ENCODE measurements around the gene CPN2.

CPN2 gene

DNA sequence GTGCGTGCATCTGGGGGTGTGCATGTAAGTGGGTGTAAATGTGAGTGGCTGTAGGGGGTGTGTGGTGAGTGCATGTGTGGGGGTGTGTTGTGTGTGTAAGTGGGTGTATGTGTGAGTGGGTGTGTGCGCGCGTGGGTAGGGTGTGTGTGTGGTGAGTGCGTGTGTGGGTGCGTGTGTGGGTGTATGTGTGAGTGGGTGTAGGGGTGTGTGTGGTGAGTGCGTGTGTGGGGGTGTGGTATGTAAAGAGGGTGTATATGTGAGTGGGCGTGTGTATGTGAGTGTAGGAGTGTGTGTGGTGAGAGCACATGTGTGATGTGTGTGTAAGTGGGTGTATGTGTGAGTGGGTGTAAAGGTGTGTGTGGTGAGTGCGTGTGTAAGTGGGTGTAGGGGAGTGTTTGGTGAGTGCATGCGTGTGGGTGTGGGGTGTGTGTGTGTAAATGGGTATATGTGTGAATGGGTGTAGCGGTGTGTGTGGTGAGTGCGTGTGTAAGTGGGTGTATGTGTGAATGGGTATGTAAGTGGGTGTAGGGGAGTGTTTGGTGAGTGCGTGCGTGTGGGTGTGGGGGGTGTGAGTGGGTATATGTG lies 916 bp upstream of the CPN2 start:
- Histone ChIP-seq H3K36me3 (ENCODE audit: control insufficient read depth, insufficient read depth, low read length, severe bottlenecking) (no peaks in the 10 kb centered on the region), H3K9ac (ENCODE audit: low read length) (no peak overlapping the region), H3K9me3 (ENCODE audit: control insufficient read depth, low read length) (no peaks in the 10 kb centered on the region), H3K4me3 (ENCODE audit: low read length) (no peak overlapping the region), H3K4me1 (ENCODE audit: control insufficient read depth, insufficient read depth, low read length) (peaks cover 3% of the 10 kb centered on the region), H3K27me3 (replicated peaks; ENCODE audit: control insufficient read depth, insufficient read depth, low read length) (no peaks in the 10 kb centered on the region)
- no peak for DNase-seq (ENCODE audit: low read depth)

DNA sequence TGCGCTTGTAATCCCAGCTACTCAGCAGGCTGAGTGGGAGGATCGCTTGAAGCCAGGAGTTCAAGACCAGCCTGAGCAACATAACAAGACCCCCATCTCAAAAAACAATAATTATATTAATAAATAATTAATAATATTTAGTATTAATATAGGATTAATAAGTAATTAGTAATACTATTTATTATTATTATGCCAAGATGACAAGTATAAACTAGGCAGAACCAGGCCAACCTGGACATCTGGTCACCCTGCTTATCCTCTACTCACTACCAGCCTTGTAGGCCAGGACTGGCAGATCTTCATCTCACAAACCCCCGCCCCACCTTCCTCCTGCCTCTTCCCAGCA lies 429 bp downstream of the CPN2 start:
- Histone ChIP-seq H3K4me1 (ENCODE audit: control insufficient read depth, insufficient read depth, low read length) (peaks cover 3% of the 10 kb centered on the region), H3K4me3 (ENCODE audit: low read length) (no peak overlapping the region), H3K36me3 (ENCODE audit: control insufficient read depth, insufficient read depth, low read length, severe bottlenecking) (no peaks in the 10 kb centered on the region), H3K9ac (ENCODE audit: low read length) (no peak overlapping the region), H3K27me3 (replicated peaks; ENCODE audit: control insufficient read depth, insufficient read depth, low read length) (no peaks in the 10 kb centered on the region), H3K9me3 (ENCODE audit: control insufficient read depth, low read length) (no peaks in the 10 kb centered on the region)
- no peak for DNase-seq (ENCODE audit: low read depth)

DNA sequence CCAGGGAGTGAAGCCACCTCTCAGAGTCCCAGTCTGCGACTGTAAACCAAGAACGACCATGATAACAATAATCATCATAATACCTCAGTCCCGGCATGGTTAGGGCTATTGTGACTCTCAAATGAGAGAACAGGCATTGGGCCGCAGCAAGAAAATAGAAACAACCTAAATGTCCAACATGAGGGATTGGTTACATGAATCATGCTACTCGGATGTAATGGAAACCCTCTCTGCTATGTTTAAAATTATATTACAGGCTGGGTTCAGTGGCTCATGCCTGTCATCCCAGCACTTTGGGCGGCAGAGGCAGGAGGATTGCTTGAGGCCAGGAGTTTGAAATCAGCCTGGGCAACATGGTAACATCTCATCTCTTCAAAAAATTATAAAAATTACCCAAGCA lies 2.8 kb downstream of the CPN2 start:
- peaks cover 6% of the 10 kb centered on the region for H3K27me3 ChIP-seq (replicated peaks; ENCODE audit: control insufficient read depth, insufficient read depth, low read length)
- peaks cover 3% of the 10 kb centered on the region for H3K4me1 ChIP-seq (ENCODE audit: control insufficient read depth, insufficient read depth, low read length)
- H3K36me3 ChIP-seq (ENCODE audit: control insufficient read depth, insufficient read depth, low read length, severe bottlenecking) = no peaks in the 10 kb centered on the region
- H3K4me3 ChIP-seq (ENCODE audit: low read length) = no peak overlapping the region
- peak; percentile 55 for DNase-seq (ENCODE audit: low read depth)
- H3K9ac ChIP-seq (ENCODE audit: low read length) = no peak overlapping the region
- H3K9me3 ChIP-seq (ENCODE audit: control insufficient read depth, low read length) = no peaks in the 10 kb centered on the region

DNA sequence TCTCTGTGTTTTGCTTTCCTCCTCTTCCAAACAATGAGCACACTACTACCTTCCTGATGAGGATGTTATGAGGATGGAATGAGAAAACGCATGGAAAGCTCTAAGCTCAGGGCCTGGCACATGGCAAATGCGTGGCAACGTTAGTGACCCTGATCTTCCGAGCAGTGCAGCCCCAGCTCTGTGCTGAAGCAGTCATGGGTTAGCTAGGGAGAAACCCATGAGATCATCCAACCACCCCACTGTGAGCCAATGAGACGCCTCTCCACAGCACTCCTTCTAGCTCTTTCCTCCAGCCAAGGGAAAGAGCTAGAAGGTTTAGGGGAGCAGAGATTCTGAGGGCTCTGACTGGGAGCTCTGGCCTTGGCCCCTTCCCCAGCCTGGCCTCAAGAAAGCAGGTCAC lies 4.5 kb downstream of the CPN2 start:
- no peak for DNase-seq (ENCODE audit: low read depth)
- H3K4me1 ChIP-seq (ENCODE audit: control insufficient read depth, insufficient read depth, low read length) = peaks cover 3% of the 10 kb centered on the region

DNA sequence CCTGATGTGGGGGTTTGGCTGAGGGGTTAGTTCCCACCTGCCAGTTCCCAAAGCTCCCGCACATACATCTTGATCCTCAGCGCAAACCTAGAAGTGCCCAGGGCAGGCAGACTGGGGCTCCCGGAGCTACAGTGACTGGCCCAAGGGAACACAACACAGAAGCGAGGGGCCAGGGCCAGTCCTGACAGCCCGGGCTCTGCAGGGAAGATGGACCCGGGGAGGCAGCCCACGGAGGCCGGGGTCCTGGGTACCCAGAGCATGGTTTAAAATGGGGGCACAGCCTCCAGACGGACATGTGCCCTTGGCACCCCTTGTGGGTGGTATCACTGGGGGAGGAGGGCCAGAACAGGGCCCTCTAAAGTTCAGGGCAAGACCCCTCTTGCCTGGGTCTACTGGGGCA lies 5.1 kb downstream of the CPN2 start:
- Histone ChIP-seq H3K27me3 (replicated peaks; ENCODE audit: control insufficient read depth, insufficient read depth, low read length) (peaks cover 17% of the 10 kb centered on the region), H3K9me3 (ENCODE audit: control insufficient read depth, low read length) (no peaks in the 10 kb centered on the region), H3K9ac (ENCODE audit: low read length) (no peak overlapping the region), H3K4me1 (ENCODE audit: control insufficient read depth, insufficient read depth, low read length) (peaks cover 3% of the 10 kb centered on the region), H3K4me3 (ENCODE audit: low read length) (no peak overlapping the region), H3K36me3 (ENCODE audit: control insufficient read depth, insufficient read depth, low read length, severe bottlenecking) (no peaks in the 10 kb centered on the region)
- no peak for DNase-seq (ENCODE audit: low read depth)

More for the DNA sequence above, 4.5 kb downstream of the CPN2 start:
- Histone ChIP-seq H3K4me3 (ENCODE audit: low read length) (no peak overlapping the region), H3K27me3 (replicated peaks; ENCODE audit: control insufficient read depth, insufficient read depth, low read length) (peaks cover 16% of the 10 kb centered on the region), H3K9ac (ENCODE audit: low read length) (no peak overlapping the region), H3K9me3 (ENCODE audit: control insufficient read depth, low read length) (no peaks in the 10 kb centered on the region), H3K36me3 (ENCODE audit: control insufficient read depth, insufficient read depth, low read length, severe bottlenecking) (no peaks in the 10 kb centered on the region)

DNA sequence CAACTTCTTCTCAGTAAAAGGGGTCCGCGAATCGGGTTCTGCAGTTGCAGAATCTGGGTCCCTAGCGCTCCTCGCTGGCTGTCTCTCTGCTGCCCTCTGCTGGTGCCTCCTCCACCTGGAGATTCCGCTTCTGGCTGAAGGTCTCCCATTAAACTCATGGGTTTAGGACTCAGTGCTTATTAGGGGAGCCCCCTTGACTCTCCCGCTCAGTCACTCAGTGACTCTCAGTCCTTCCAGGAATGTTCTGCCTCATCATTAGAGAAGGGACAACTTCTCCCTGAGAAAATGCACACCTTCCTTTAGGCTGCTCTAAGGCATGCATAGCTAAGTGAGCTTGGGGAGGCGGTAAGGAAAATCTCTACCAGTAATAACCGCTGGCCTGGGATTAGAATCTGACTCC lies 7.1 kb downstream of the CPN2 start:
- H3K4me3 ChIP-seq (ENCODE audit: low read length) = no peak overlapping the region
- no peak overlapping the region for H3K9ac ChIP-seq (ENCODE audit: low read length)
- peaks cover 2% of the 10 kb centered on the region for H3K4me1 ChIP-seq (ENCODE audit: control insufficient read depth, insufficient read depth, low read length)
- H3K27me3 ChIP-seq (replicated peaks; ENCODE audit: control insufficient read depth, insufficient read depth, low read length) = peaks cover 17% of the 10 kb centered on the region
- H3K36me3 ChIP-seq (ENCODE audit: control insufficient read depth, insufficient read depth, low read length, severe bottlenecking) = no peaks in the 10 kb centered on the region
- DNase-seq (ENCODE audit: low read depth) = peak; percentile 52
- no peaks in the 10 kb centered on the region for H3K9me3 ChIP-seq (ENCODE audit: control insufficient read depth, low read length)

DNA sequence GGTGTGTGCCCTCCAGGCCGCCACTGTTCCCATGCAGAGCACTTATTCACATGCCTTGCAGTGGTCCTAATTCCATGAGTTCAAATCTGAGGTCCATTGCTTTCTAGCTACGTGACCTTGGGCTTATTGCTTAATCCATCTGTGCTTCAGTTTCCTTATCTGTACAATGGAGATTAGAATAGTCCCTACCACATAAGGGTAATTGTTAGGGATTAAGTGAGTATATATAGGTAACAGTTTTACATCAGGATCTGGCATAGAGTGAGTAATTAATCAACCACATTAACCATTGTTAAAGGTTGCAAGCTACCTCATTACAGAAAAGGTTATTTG lies 7.6 kb downstream of the CPN2 start:
- Histone ChIP-seq H3K36me3 (ENCODE audit: control insufficient read depth, insufficient read depth, low read length, severe bottlenecking) (no peaks in the 10 kb centered on the region), H3K4me1 (ENCODE audit: control insufficient read depth, insufficient read depth, low read length) (peaks cover 5% of the 10 kb centered on the region), H3K27me3 (replicated peaks; ENCODE audit: control insufficient read depth, insufficient read depth, low read length) (peaks cover 17% of the 10 kb centered on the region), H3K9me3 (ENCODE audit: control insufficient read depth, low read length) (no peaks in the 10 kb centered on the region), H3K9ac (ENCODE audit: low read length) (no peak overlapping the region), H3K4me3 (ENCODE audit: low read length) (no peak overlapping the region)
- no peak for DNase-seq (ENCODE audit: low read depth)

DNA sequence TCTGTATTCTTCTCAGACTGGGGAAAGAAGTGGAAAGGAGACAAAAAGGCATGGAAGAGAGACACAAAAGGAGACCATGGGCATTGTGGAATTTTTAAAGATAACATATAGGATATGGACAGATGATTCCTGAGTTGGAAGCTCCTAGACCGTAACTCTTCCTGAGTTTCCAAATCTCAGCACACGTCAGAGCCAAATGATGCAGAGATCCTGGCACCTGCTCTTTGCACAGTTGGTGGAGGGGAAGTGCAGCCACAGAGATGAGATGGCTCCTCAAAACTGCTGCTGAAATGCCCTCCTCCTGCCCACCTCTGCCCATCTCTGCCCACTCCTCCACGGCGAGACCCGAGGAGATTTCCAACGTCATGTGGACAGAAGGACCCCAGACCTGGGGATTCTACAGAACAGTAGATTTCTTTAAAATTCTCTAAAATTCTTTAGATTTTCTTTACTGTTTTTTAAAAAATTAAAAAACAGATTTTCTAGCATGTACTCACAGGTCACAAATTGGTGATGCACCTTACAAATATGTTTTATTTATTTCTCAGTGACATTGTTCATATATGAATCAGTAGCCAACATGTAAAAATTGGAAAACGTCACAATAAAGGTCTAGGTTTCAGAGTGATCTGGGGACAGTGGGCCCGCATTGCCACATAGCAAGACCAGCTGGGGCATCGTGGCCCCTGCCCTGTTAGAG lies 8.1 kb downstream of the CPN2 start:
- H3K27me3 ChIP-seq (replicated peaks; ENCODE audit: control insufficient read depth, insufficient read depth, low read length) = peaks cover 17% of the 10 kb centered on the region
- H3K9ac ChIP-seq (ENCODE audit: low read length) = no peak overlapping the region
- no peaks in the 10 kb centered on the region for H3K9me3 ChIP-seq (ENCODE audit: control insufficient read depth, low read length)
- no peaks in the 10 kb centered on the region for H3K36me3 ChIP-seq (ENCODE audit: control insufficient read depth, insufficient read depth, low read length, severe bottlenecking)
- no peak overlapping the region for H3K4me3 ChIP-seq (ENCODE audit: low read length)
- DNase-seq (ENCODE audit: low read depth) = peak; percentile 25
- H3K4me1 ChIP-seq (ENCODE audit: control insufficient read depth, insufficient read depth, low read length) = peaks cover 10% of the 10 kb centered on the region

DNA sequence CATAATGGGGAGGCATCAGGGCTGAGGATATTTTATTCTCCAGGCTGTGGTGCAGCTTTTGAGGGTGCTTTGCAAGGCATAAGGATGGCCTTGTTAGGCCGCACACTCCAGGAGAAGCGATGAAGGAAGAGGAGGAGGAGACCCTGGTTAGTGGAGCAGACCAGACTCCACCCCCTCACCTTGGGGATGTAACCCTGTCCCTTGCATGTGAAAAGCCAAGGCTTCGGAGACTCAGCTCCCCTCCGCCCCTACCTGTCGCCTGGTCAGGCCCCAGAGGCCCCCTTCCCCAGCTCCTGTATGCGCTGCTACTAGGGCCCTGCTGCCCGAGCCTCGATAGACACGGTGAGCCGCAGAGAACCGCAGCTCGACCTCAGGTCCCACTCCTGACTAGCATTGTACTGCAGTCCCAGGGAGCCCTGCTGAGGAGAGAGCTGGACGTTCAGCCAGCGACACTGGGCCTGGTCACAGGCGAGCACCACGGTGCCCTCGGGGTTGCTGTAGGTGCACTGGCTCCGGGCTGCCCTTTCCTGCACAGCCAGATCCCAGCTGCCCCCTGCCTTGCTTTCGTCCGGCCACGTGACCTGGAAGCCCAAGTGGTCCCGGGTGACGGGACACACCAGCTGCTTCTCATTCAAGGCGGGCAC lies 10.2 kb downstream of the CPN2 start:
- peaks cover 16% of the 10 kb centered on the region for H3K4me1 ChIP-seq (ENCODE audit: control insufficient read depth, insufficient read depth, low read length)
- no peaks in the 10 kb centered on the region for H3K9me3 ChIP-seq (ENCODE audit: control insufficient read depth, low read length)
- no peak for DNase-seq (ENCODE audit: low read depth)
- H3K4me3 ChIP-seq (ENCODE audit: low read length) = no peak overlapping the region
- H3K27me3 ChIP-seq (replicated peaks; ENCODE audit: control insufficient read depth, insufficient read depth, low read length) = peaks cover 26% of the 10 kb centered on the region
- H3K36me3 ChIP-seq (ENCODE audit: control insufficient read depth, insufficient read depth, low read length, severe bottlenecking) = no peaks in the 10 kb centered on the region
- H3K9ac ChIP-seq (ENCODE audit: low read length) = no peak overlapping the region

DNA sequence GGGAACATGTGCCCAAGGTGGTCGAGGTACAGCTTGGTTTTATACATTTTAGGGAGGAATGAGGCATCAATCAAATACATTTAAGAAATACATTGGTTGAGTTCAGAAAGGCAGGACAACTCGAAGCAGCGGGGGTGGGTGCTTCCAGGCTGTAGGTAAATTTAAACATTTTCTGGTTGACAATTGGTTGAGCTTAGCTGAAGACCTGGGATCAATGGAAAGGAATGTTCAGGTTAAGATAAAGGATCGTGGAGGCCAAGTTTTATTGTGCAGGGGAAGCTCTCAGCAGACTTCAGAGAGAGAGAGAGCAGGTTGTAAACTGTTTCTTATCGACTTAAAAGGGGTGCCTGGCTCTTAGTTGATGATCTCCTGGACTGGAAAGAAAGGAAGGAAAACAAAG lies 11.3 kb downstream of the CPN2 start:
- H3K4me1 ChIP-seq (ENCODE audit: control insufficient read depth, insufficient read depth, low read length) = peaks cover 16% of the 10 kb centered on the region
- peaks cover 23% of the 10 kb centered on the region for H3K27me3 ChIP-seq (replicated peaks; ENCODE audit: control insufficient read depth, insufficient read depth, low read length)
- H3K9ac ChIP-seq (ENCODE audit: low read length) = no peak overlapping the region
- DNase-seq (ENCODE audit: low read depth) = no peak
- no peaks in the 10 kb centered on the region for H3K9me3 ChIP-seq (ENCODE audit: control insufficient read depth, low read length)
- H3K36me3 ChIP-seq (ENCODE audit: control insufficient read depth, insufficient read depth, low read length, severe bottlenecking) = no peaks in the 10 kb centered on the region
- no peak overlapping the region for H3K4me3 ChIP-seq (ENCODE audit: low read length)

DNA sequence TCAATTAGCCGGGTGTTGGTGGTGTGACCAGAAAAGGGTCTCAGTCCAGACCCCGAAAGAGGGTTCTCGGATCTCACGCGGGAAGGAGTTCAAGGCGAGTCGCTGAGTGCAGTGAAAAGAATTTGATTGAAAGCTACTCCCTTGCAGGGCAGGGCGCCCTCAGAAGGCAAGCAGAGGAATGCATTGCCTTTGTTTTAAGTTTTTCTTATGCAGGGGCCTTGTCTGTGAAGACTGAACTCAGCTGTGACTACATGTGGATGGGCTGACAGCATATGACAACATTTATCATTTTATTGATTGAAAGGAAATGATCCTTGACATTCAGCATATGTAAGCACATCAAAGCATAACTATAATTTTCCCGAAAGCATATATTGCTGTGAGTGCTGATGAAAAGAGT lies 11.8 kb downstream of the CPN2 start:
- H3K9me3 ChIP-seq (ENCODE audit: control insufficient read depth, low read length) = no peaks in the 10 kb centered on the region
- H3K4me3 ChIP-seq (ENCODE audit: low read length) = no peak overlapping the region
- no peaks in the 10 kb centered on the region for H3K36me3 ChIP-seq (ENCODE audit: control insufficient read depth, insufficient read depth, low read length, severe bottlenecking)
- H3K4me1 ChIP-seq (ENCODE audit: control insufficient read depth, insufficient read depth, low read length) = peaks cover 16% of the 10 kb centered on the region
- H3K27me3 ChIP-seq (replicated peaks; ENCODE audit: control insufficient read depth, insufficient read depth, low read length) = peaks cover 20% of the 10 kb centered on the region
- no peak overlapping the region for H3K9ac ChIP-seq (ENCODE audit: low read length)
- DNase-seq (ENCODE audit: low read depth) = no peak
